H1 (cell line): ENCODE data around the gene PTPRD. TPM values are rescaled to one million over a fixed set of nuclear protein-coding genes. Genes with fewer than 3 reads are reported as not detected.

ENCODE experiments used
- CTCF ChIA-PET: fragments of 300-600 bp; sonication (Branson Sonifier 250); formaldehyde crosslinking; loops from one replicate; lab custom pipeline; 2021; ENCODE audit not compliant: partially characterized antibody; lab: Charles Lee
- POLR2A ChIA-PET: fragments of 300-600 bp; sonication (Branson Sonifier 250); formaldehyde crosslinking; loops from one replicate; lab custom pipeline; 2021; ENCODE audit warnings: inconsistent platforms; ENCODE audit not compliant: partially characterized antibody; lab: Charles Lee
- DNase-seq, 2 experiments: peaks; one replicate each; pipeline versions ENCODE4 v3.0.0 to v3.0.0-alpha.2; 2010 to 2022; ENCODE audit warnings: low spot score in 2 of 2, low read depth in 1 of 2, mixed read lengths in 1 of 2
- FAIRE-seq: peaks from 2 replicates; lab custom pipeline; 2011; peaks lifted over from hg19 to GRCh38; lab: Jason Lieb, UNC
- H2AFZ ChIP-seq: 2 replicates; pipeline ENCODE4 v1.8.1; 2012; ENCODE audit warnings: low read length, inconsistent platforms
- H2AK5ac ChIP-seq: 2 replicates; pipeline ENCODE4 v1.6.1; 2013; ENCODE audit warnings: low read depth, low read length
- H2BK120ac ChIP-seq: replicated peaks from 2 replicates; pipeline ENCODE3; 2013; ENCODE audit warnings: low read depth, low read length, inconsistent platforms
- H2BK12ac ChIP-seq: 2 replicates; pipeline ENCODE4 v1.6.1; 2013; ENCODE audit warnings: low read depth, low read length
- H2BK15ac ChIP-seq: 2 replicates; pipeline ENCODE4 v1.6.1; 2013; ENCODE audit warnings: low read length
- H2BK20ac ChIP-seq: 2 replicates; pipeline ENCODE4 v1.6.1; 2013; ENCODE audit warnings: low read length
- H2BK5ac ChIP-seq: 2 replicates; pipeline ENCODE4 v1.6.1; 2013; ENCODE audit warnings: low read depth, low read length
- H3K14ac ChIP-seq: 2 replicates; pipeline ENCODE4 v1.6.1; 2013; ENCODE audit warnings: inconsistent platforms; ENCODE audit not compliant: insufficient read length
- H3K18ac ChIP-seq: 2 replicates; pipeline ENCODE4 v1.6.1; 2013; ENCODE audit warnings: low read length; ENCODE audit errors: extremely low read depth
- H3K23ac ChIP-seq: 2 replicates; pipeline ENCODE4 v1.6.1; 2013; ENCODE audit warnings: inconsistent platforms; ENCODE audit not compliant: insufficient read length
- H3K23me2 ChIP-seq: 2 replicates; pipeline ENCODE4 v1.6.1; 2013; ENCODE audit warnings: low read depth, low read length
- H3K27ac ChIP-seq: 2 replicates; pipeline ENCODE4 v1.6.1; 2011; ENCODE audit warnings: low read depth, low read length, inconsistent platforms
- H3K27me3 ChIP-seq, 4 experiments: replicated peaks in 1 of 4; 1 replicate in 1 of 4; 2 replicates in 3 of 4; pipeline versions ENCODE4 v1.6.1 to v1.8.1; 2011 to 2013; ENCODE audit warnings: low read length in 3 of 4, mild to moderate bottlenecking in 3 of 4, inconsistent platforms in 2 of 4, mixed read lengths in 2 of 4, moderate library complexity in 1 of 4; ENCODE audit not compliant: control insufficient read depth in 3 of 4, insufficient read depth in 3 of 4; ENCODE audit errors: extremely low read depth in 1 of 4
- H3K36me3 ChIP-seq, 4 experiments: 2 replicates each; pipeline versions ENCODE4 v1.6.1 to v1.8.1; 2011 to 2013; ENCODE audit warnings: mild to moderate bottlenecking in 4 of 4, low read length in 3 of 4, moderate library complexity in 2 of 4, control low read depth in 1 of 4, inconsistent platforms in 1 of 4; ENCODE audit not compliant: insufficient read depth in 4 of 4, control insufficient read depth in 2 of 4
- H3K4ac ChIP-seq: replicated peaks from 2 replicates; pipeline ENCODE3; 2013; ENCODE audit warnings: low read length, low read depth, mixed read lengths, inconsistent platforms; ENCODE audit not compliant: insufficient read length
- H3K4me1 ChIP-seq, 4 experiments: replicated peaks in 1 of 4; 1 replicate in 1 of 4; 2 replicates in 3 of 4; pipeline versions ENCODE4 v1.6.1 to v1.8.1; 2011 to 2013; ENCODE audit warnings: low read length in 3 of 4, inconsistent platforms in 2 of 4, mixed read lengths in 1 of 4; ENCODE audit not compliant: insufficient read depth in 4 of 4, control insufficient read depth in 3 of 4
- H3K4me2 ChIP-seq, 2 experiments: 2 replicates each; pipeline versions ENCODE4 v1.6.1 to v1.8.1; 2011 to 2013; ENCODE audit warnings: low read depth in 2 of 2, low read length in 2 of 2, control low read depth in 1 of 2, inconsistent platforms in 1 of 2, mild to moderate bottlenecking in 1 of 2; ENCODE audit not compliant: insufficient read depth in 1 of 2
- H3K4me3 ChIP-seq, 4 experiments: fragments of 200-600, 300-600 bp in 1 of 4; sonication (generic), shearing (Covaris generic), sonication (Bioruptor Twin) in 1 of 4; 2 replicates each; pipeline versions ENCODE4 v1.5.1 to v1.8.1; 2011 to 2016; ENCODE audit warnings: low read length in 4 of 4, low read depth in 3 of 4, control low read depth in 2 of 4, inconsistent platforms in 2 of 4, mild to moderate bottlenecking in 2 of 4, mixed read lengths in 1 of 4, moderate library complexity in 1 of 4; ENCODE audit not compliant: insufficient read depth in 2 of 4; ENCODE audit errors: extremely low read depth in 1 of 4
- H3K56ac ChIP-seq: replicated peaks from 2 replicates; pipeline ENCODE3; 2013; ENCODE audit warnings: low read depth, mild to moderate bottlenecking, mixed read lengths, low read length, inconsistent platforms; ENCODE audit not compliant: insufficient read length
- H3K79me1 ChIP-seq: 2 replicates; pipeline ENCODE4 v1.6.1; 2013; ENCODE audit warnings: low read depth, low read length, control low read depth
- H3K79me2 ChIP-seq, 2 experiments: 2 replicates each; pipeline versions ENCODE4 v1.6.1 to v1.8.1; 2012 to 2013; ENCODE audit warnings: low read length in 2 of 2, mild to moderate bottlenecking in 2 of 2, inconsistent platforms in 1 of 2; ENCODE audit not compliant: insufficient read depth in 2 of 2, control insufficient read depth in 1 of 2
- H3K9ac ChIP-seq, 4 experiments: replicated peaks in 1 of 4; 1 replicate in 1 of 4; 2 replicates in 3 of 4; pipeline versions ENCODE4 v1.6.1 to v1.8.1; 2011 to 2013; ENCODE audit warnings: low read depth in 3 of 4, low read length in 3 of 4, control low read depth in 2 of 4, mild to moderate bottlenecking in 2 of 4, moderate library complexity in 2 of 4, inconsistent platforms in 1 of 4; ENCODE audit errors: extremely low read depth in 1 of 4
- H3K9me3 ChIP-seq, 2 experiments: 2 replicates each; pipeline versions ENCODE4 v1.6.1 to v1.8.1; 2012 to 2013; ENCODE audit warnings: mild to moderate bottlenecking in 2 of 2, moderate library complexity in 2 of 2, control low read depth in 1 of 2, inconsistent platforms in 1 of 2, low read depth in 1 of 2, low read length in 1 of 2, mixed read lengths in 1 of 2; ENCODE audit not compliant: insufficient read depth in 2 of 2
- H4K20me1 ChIP-seq, 2 experiments: replicated peaks in 1 of 2; 2 replicates each; pipeline versions ENCODE3 to v1.8.1; 2011 to 2013; ENCODE audit warnings: inconsistent platforms in 2 of 2, low read length in 2 of 2, mild to moderate bottlenecking in 1 of 2; ENCODE audit not compliant: insufficient read depth in 2 of 2, control insufficient read depth in 1 of 2
- H4K5ac ChIP-seq: 2 replicates; pipeline ENCODE4 v1.6.1; 2013; ENCODE audit warnings: low read length, low read depth, mixed read lengths, inconsistent platforms; ENCODE audit not compliant: insufficient read length
- H4K8ac ChIP-seq: 2 replicates; pipeline ENCODE4 v1.8.0; 2013; ENCODE audit warnings: mild to moderate bottlenecking, moderate library complexity, low read length, inconsistent platforms; ENCODE audit not compliant: insufficient read depth; ENCODE audit errors: extremely low read depth
- H4K91ac ChIP-seq: replicated peaks from 2 replicates; pipeline ENCODE3; 2013; ENCODE audit warnings: low read length, mixed read lengths, inconsistent platforms; ENCODE audit not compliant: insufficient read length
- ATF3 ChIP-seq: IDR thresholded peaks from 2 replicates; pipeline ENCODE4 v1.6.1; 2011; ENCODE audit warnings: low read depth, mild to moderate bottlenecking, low read length; ENCODE audit not compliant: insufficient read depth
- CHD2 ChIP-seq: IDR thresholded peaks from 2 replicates; pipeline ENCODE4 v1.6.1; 2012; ENCODE audit warnings: low read length, improper control_type of control experiment
- FOSL1 ChIP-seq: IDR thresholded peaks from 2 replicates; pipeline ENCODE4 v1.6.1; 2011; ENCODE audit warnings: mild to moderate bottlenecking, low read depth, low read length, moderate library complexity; ENCODE audit not compliant: insufficient read depth
- POLR2AphosphoS5 ChIP-seq: IDR thresholded peaks from 2 replicates; pipeline ENCODE4 v1.6.1; 2011; ENCODE audit warnings: low read depth, low read length
- WGBS, 2 experiments: shearing (Covaris generic) in 1 of 2; methylation state at CpG; one replicate each; pipeline versions ENCODE4 v1.1.6 to v1.1.7; 2013 to 2015; ENCODE audit warnings: low lambda C conversion rate in 2 of 2, mixed read lengths in 2 of 2, inconsistent platforms in 1 of 2, low coverage in 1 of 2, missing lambda C conversion rate in 1 of 2; ENCODE audit not compliant: insufficient replicate concordance in 2 of 2, insufficient coverage in 1 of 2, insufficient read length in 1 of 2; ENCODE audit errors: extremely low coverage in 1 of 2, missing lambda C conversion rate in 1 of 2; 5-methylcytosine and 5-hydroxymethylcytosine counted together
- polyA plus RNA-seq, 7 experiments: library from polyadenylated mRNA; depleted of rRNA in 3 of 7; stranded (reverse) in 5 of 7; unstranded in 2 of 7; fragments of >200 nt in 5 of 7; fragments of 200-250 nt in 2 of 7; gene quantifications; 1 replicate in 5 of 7; 2 replicates in 1 of 7; 4 replicates in 1 of 7; pipeline versions ENCODE4 v1.2.1 to v1.2.3, GENCODE V29; 2011 to 2013; ENCODE audit warnings: missing spikeins in 2 of 7, mixed read lengths in 2 of 7
- total RNA-seq: library from RNA; stranded (reverse); fragmentation: NEBNext Ultra II Directional; extraction: Animal tissue kit (Norgen Biotek cat#: 25700); gene quantifications from 2 replicates; pipeline ENCODE4 v1.2.1, GENCODE V29; 2021
- TF ChIP-seq, protein P1 (sequence below), 3 experiments: IDR thresholded peaks; 1 replicate in 2 of 3; 2 replicates in 1 of 3; pipeline versions ENCODE4 v1.5.1 to v1.6.1; 2011; ENCODE audit warnings: low read length in 3 of 3, mild to moderate bottlenecking in 3 of 3, inconsistent platforms in 2 of 3, low read depth in 1 of 3, moderate library complexity in 1 of 3; ENCODE audit not compliant: insufficient read depth in 1 of 3; ENCODE audit errors: control extremely low read depth in 1 of 3

Gene PTPRD
- total and polyA plus RNA-seq, 2 of the 8 experiments (the other 6 are each of a cell fraction or from before 2014, with no cell fraction given): 17.2 to 77.0 TPM

GRCh38 chr9:8651846-8652215 is 1961.0 kb downstream of the PTPRD start:
- TF ChIP-seq FOSL1: no peak
- no peak for TF ChIP-seq CHD2
- TF ChIP-seq, protein P1, sequence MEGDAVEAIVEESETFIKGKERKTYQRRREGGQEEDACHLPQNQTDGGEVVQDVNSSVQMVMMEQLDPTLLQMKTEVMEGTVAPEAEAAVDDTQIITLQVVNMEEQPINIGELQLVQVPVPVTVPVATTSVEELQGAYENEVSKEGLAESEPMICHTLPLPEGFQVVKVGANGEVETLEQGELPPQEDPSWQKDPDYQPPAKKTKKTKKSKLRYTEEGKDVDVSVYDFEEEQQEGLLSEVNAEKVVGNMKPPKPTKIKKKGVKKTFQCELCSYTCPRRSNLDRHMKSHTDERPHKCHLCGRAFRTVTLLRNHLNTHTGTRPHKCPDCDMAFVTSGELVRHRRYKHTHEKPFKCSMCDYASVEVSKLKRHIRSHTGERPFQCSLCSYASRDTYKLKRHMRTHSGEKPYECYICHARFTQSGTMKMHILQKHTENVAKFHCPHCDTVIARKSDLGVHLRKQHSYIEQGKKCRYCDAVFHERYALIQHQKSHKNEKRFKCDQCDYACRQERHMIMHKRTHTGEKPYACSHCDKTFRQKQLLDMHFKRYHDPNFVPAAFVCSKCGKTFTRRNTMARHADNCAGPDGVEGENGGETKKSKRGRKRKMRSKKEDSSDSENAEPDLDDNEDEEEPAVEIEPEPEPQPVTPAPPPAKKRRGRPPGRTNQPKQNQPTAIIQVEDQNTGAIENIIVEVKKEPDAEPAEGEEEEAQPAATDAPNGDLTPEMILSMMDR (IDR thresholded peaks at IDR 0.05; ENCODE audit: control extremely low read depth in 1 of 3, insufficient read depth in 1 of 3, low read depth in 1 of 3, low read length in 3 of 3): no peak
- no peak for TF ChIP-seq POLR2AphosphoS5
- TF ChIP-seq ATF3: no peak
- Histone ChIP-seq H3K79me1 (no peaks in the 10 kb centered on the region), H3K18ac (no peak overlapping the region), H3K27ac (no peak overlapping the region), H3K23me2 (no peaks in the 10 kb centered on the region), H3K4me2 (no peak overlapping the region), H3K4ac (no peak overlapping the region), H3K9ac (no peak overlapping the region), H2AK5ac (no peak overlapping the region), H3K4me3 (no peak overlapping the region), H3K27me3 (no peaks in the 10 kb centered on the region), H4K91ac (no peak overlapping the region), H2BK15ac (no peak overlapping the region), H4K8ac (no peak overlapping the region), H3K23ac (no peak overlapping the region), H4K5ac (no peak overlapping the region), H3K9me3 (no peaks in the 10 kb centered on the region), H3K36me3 (no peaks in the 10 kb centered on the region), H3K14ac (no peak overlapping the region), H2AFZ (no peak overlapping the region), H2BK20ac (no peak overlapping the region), H2BK5ac (no peak overlapping the region), H3K4me1 (peaks cover 0 to 7% (median 0%) of the 10 kb centered on the region in 4 experiments; a peak in 2 of 7 replicates), H2BK120ac (no peak overlapping the region), H3K79me2 (no peaks in the 10 kb centered on the region; a peak in 1 of 4 replicates), H4K20me1 (no peaks in the 10 kb centered on the region), H2BK12ac (no peak overlapping the region), H3K56ac (no peak overlapping the region)
- 50% methylated on average over 3 of the region's 3 CpGs; no CpG with 5 or more reads in 1 of the 2 experiments for WGBS, 2 experiments
- POLR2A ChIA-PET: no interaction called here
- DNase-seq: no peak
- no peak for FAIRE-seq
- CTCF ChIA-PET: interaction anchor here (1.8 kb wide), 1 partner anchor 244 kb away, joined by 6 read pairs; no protein-coding TSS in a partner anchor
